A549 (cell line): ENCODE data around the gene SUGCT.

Experiments
- BHLHE40 ChIP-seq: IDR thresholded peaks from 2 replicates; pipeline ENCODE4 v1.6.1; 2012; ENCODE audit warnings: low read depth, low read length, inconsistent platforms
- CTCF ChIP-seq: fragments of >200 bp; sonication (Bioruptor Twin); formaldehyde crosslinking; IDR thresholded peaks from 3 replicates; pipeline ENCODE4 v1.5.1; 2016
- E2F6 ChIP-seq: IDR thresholded peaks from 2 replicates; pipeline ENCODE4 v1.6.1; 2012; ENCODE audit warnings: low read depth, borderline replicate concordance
- HOXA7 ChIP-seq: fragments of 250-450 bp; sonication (Bioruptor Pico); IDR thresholded peaks from 2 replicates; pipeline ENCODE4 v1.5.0; 2020; ENCODE audit warnings: mild to moderate bottlenecking, moderate library complexity

DNA sequence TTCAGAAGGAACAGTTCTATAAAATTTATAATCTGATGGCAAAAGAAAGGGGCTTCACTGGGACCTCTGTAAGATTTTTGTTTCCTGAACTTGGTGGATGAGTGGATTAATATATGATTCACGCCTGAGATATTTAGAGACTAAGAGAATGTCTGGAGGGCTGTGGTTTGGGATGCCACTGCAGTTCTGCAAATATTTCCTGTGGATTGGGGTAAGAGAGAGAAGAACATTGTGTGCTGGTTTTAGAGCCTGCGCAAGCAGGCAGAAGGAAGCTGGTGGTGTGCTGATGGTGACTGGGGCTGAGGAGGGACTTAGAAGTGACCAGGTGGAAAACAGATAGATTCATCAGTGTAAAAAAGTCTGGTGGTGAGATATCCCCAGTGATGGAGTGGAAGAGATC lies 87.0 kb downstream of the SUGCT start:
- TF ChIP-seq CTCF, result no peak
- no peak for TF ChIP-seq BHLHE40
- TF ChIP-seq E2F6, result no peak
- TF ChIP-seq HOXA7 (CRISPR knock-in tag), result no peak
